GM21737 (cell line): ENCODE data around the gene RAP1GAP.

Experiments used
- ATAC-seq: cut with Tn5 transposase; IDR thresholded peaks from one replicate; pipeline ENCODE4 v1.9.1; 2021; ENCODE audit warnings: mild to moderate bottlenecking, moderate library complexity; ENCODE audit not compliant: unreplicated experiment

Gene RAP1GAP

GRCh38 chr1:21669258-21670058 lies at the start of gene RAP1GAP:
RAP1GAP (minus strand) TSS chr1:21669357; CDS start chr1:21620032, 49,325 bp downstream.
- ATAC-seq, result no peak

DNA sequence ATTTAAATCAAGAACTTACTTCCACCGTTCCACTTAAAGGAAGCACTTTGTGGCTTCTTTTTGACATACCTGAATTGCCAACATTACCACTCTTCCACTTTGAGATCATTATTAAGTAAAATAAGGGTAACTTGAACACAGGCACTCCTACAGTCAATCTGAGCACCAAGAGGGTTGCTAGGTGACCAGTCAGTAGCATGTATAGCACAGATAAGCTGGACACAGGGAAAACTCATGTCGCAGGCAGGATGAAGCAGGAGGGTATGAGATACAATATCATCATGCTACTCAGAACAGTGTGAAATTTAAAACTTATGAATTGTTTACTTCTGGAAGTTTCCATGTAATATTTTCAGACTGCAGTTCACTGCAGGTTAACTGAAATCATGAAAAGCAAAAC lies 47.0 kb upstream of the RAP1GAP start:
- ATAC-seq, result no peak

- ATAC-seq, result no peak
These were observed 38.7 kb upstream of the RAP1GAP start for GRCh38 chr1:21707891-21708290.

DNA sequence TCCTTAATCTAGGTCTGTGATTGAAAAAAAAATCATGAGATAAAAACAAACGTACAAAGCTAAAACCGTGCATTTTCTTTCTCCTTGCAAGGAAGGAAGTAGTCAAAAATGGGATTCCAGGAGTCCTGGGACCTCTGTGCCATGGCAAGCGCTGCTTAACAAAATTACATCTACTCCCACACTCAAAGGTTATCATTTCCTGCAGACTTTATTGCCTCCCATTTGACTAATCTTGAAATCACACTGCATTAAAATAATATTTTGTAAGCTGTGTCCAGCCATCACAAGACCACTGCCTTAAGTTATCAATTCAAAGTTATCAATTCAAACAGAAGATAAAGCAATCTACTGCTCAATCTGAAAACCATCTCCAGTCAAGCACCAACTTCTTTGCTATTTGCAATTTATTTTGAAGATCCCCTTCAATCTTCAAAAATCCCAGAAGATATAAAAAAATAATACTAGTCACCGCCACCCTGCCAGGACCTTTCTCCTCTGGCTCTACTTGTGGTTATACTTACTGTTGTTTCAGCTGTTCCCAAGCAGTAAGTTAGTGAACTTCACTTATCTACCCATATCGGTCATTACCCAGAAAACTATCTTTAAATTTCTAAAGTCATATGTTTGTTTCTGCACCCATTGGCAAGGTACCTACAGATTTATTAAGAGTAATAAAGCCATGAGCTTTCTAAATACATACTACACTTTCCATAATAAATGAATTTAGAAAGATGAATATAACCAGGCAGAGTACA lies 38.1 kb upstream of the RAP1GAP start:
- no peak for ATAC-seq

DNA sequence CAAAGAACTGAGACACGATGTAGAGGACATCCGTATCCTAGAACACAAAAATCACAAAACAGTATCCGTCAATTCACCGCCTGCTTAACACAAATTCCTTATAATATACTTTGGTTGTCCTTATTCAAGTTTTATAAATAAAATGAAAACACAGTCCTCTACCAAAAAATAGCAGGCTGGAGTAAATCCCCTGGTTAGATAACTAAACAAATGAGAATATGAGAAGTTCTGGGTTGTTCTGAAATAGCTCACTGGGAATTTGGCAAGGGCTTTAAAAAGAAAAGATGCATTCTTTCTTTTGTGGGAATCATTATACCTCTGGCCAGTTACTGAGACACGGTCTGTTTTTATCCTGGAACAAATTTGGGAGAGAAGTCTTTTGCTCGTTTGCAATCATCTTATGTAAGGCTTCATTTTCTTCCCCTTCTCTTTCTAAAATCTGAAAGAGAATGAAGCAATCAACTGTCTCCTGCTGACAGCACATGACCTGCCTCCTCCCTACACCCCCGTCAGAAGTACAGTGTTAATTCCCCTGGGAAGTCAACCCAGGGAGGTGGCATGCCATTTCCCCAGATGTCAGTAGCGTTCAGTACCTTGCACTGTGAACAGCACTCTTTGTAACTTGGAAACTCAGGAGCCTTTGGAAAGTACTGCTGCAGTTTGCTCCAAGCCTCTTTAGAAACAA lies 37.1 kb upstream of the RAP1GAP start:
- ATAC-seq, result no peak

DNA sequence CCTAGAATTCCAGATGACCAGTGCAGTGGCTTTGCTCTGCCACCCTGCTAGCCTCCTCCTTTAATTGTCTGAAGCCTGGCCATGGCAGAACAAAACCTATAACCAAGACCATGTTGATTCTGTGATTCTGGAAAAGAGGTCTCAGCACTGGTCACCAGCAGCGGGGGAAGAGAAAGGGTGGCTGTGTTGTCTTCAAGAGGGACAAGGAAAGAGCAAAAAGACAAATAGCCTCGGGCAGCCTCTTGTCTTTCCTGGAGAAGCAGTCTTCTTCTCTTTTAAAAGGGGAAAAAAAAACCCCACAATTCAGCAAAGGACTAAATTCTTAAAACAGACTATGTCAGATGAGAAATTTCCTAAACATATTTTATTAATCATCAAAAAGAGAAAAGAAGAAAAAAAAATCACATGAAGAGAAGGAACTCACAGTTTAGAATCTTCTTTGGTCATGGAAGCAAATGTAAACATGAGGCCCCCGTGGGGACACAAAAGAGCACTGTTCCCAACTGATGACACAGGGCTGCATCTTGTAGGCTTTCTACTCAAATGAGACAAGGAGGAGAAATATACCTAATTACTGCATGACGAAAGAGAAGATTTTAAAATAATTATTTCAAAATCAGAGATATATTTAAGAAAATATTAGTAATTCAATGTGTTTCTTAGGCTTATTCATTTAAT lies 36.3 kb upstream of the RAP1GAP start:
- ATAC-seq, result no peak

- no peak for ATAC-seq
These were observed 35.0 kb upstream of the RAP1GAP start for GRCh38 chr1:21704145-21704544.

GRCh38 chr1:21703318-21703963 lies 34.3 kb upstream of the RAP1GAP start:
- no peak for ATAC-seq

DNA sequence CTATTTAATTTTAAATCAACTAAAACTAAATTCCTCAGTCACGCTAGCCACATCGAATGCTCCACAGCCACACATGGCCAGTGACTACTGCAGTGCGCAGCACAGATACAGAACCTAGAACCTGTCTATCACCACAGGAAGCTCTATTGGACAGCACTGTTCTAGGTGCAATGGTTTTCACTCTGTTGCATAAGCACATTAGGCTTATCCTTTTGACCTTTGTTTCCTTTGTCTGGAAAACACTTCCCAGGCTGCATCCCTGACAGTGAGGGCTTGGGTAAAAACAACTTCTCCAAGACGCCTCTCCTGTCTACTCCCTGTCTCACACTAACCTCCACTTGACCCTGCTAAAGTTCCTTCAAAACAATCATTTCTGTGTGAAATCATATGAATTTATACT lies 33.6 kb upstream of the RAP1GAP start:
- ATAC-seq, result no peak

DNA sequence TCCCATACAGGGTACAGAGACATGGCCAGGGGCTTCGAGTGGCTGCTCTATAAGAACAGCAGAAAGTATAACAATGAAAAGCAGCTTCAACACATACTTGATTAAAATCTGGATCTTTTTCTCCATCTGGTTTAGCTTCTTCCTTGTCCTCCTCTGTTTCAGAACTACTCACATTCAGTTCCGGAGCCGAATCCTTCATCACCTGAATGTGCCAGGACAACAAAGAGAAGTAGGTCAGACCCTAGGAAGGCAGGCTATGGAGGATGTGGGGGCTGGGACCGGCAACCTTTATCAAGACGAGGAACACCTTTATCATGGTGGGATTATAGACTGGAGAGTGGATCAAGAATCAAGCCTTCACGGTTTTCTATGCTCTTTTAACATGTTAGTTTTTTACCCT lies 32.2 kb upstream of the RAP1GAP start:
- ATAC-seq, result no peak

- ATAC-seq, result no peak
These were observed 30.9 kb upstream of the RAP1GAP start for GRCh38 chr1:21700094-21700493.

- no peak for ATAC-seq
These were observed 27.8 kb upstream of the RAP1GAP start for GRCh38 chr1:21696931-21697330.

- ATAC-seq, result no peak
These were observed 24.6 kb upstream of the RAP1GAP start for GRCh38 chr1:21693732-21694131.

DNA sequence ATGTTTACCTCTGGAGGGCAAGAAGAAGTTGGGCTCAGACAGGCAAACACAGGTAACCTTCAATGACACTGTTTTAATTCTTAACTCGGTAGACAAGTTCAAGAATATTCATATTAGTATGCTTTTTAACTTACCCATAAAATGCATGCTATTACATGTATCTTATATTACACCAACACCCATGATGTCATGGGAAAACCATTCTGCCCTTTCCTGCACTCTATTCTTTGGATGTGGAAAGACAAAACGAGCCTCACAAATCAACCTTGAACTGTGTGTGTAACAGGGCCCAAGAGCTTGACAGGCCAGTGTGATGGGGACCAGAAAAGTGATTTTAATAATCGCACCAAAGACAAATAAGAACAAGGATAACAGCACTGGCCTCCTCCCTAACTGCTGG lies 22.6 kb upstream of the RAP1GAP start:
- ATAC-seq, result no peak

GRCh38 chr1:21689661-21690372 lies 20.7 kb upstream of the RAP1GAP start:
- ATAC-seq, result no peak

GRCh38 chr1:21687081-21687529 lies 17.9 kb upstream of the RAP1GAP start:
- no peak for ATAC-seq

DNA sequence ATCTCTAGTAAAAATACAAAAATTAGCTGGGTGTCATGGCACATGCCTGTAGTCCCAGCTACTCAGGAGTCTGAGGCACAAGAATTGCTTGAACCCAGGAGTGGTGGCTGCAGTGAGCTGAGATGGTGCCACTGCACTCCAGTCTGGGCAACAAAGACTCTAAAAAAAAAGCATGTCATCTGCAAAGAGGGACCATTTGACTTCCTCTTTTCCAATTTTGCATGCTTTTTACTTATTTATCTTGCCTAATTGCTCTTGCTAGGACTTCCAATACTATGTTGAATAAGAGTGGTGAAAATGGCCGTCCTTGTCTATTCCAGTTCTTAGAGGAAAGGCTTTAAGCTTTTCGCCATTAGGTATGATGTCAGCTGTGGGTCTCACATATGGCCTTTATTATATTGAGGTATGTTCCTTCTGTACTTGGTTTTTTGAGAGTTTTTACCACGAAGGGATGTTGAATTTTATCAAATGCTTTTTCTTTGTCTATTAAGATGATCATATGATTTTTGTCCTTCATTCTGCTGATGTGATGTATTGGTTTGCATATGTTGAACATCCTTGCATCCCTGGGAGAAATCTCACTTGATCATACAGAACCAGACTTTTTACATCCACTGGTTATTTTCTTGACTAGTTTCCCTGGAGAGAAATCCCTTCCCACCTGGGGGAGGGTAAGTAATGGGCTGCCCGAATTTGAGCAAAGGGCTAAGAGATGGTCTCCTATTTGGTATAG lies 17.0 kb upstream of the RAP1GAP start:
- ATAC-seq, result no peak

DNA sequence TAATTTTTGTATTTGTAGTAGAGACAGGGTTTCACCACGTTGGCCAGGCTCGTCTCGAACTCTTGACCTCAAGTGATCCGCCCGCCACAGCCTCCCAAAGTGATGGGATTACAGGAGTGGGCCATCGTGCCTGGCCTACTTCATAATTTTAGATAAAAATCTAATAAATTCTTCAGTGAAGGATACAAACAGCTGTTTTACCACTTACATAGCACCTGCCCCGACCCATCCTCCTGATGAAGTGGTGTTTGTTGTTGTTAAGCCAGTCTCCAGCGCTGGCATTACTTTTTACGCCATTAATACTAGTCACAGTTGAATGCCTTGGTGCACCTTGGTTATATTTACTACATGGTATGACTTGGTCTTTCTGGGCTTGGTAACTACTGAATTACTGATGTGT lies 12.3 kb upstream of the RAP1GAP start:
- ATAC-seq, result no peak

GRCh38 chr1:21680918-21681317 lies 11.8 kb upstream of the RAP1GAP start:
- ATAC-seq, result no peak
